Liver (tissue), 9 donors: Measurements from ENCODE around the gene APOC1. TPM values are rescaled to one million over a fixed set of nuclear protein-coding genes. Genes with fewer than 3 reads are reported as not detected.

Experiments used
- DNase-seq: peaks from one replicate; pipeline ENCODE4 v3.0.0-alpha.2; 2017; ENCODE audit warnings: low spot score
- H3K27ac ChIP-seq, 2 donors: one replicate each; pipeline ENCODE4 v1.7.0; 2013; ENCODE audit warnings: inconsistent platforms in 2 of 2, low read length in 2 of 2, control low read depth in 1 of 2, low read depth in 1 of 2, mild to moderate bottlenecking in 1 of 2
- H3K27me3 ChIP-seq, 4 donors: one replicate each; pipeline versions ENCODE4 v1.6.1 to v1.7.0; 2013; ENCODE audit warnings: low read length in 3 of 4, inconsistent platforms in 1 of 4, mild to moderate bottlenecking in 1 of 4, moderate library complexity in 1 of 4; ENCODE audit not compliant: control insufficient read depth in 4 of 4, insufficient read depth in 4 of 4
- H3K36me3 ChIP-seq, 4 donors: one replicate each; pipeline versions ENCODE4 v1.6.1 to v1.7.0; 2013; ENCODE audit warnings: low read length in 3 of 4, mild to moderate bottlenecking in 3 of 4, low read depth in 1 of 4, moderate library complexity in 1 of 4; ENCODE audit not compliant: control insufficient read depth in 4 of 4, insufficient read depth in 3 of 4
- H3K4me1 ChIP-seq, 4 donors: one replicate each; pipeline versions ENCODE4 v1.6.1 to v1.7.0; 2013; ENCODE audit warnings: low read length in 3 of 4, mild to moderate bottlenecking in 3 of 4, moderate library complexity in 1 of 4; ENCODE audit not compliant: control insufficient read depth in 4 of 4, insufficient read depth in 4 of 4
- H3K4me3 ChIP-seq, 3 donors: one replicate each; pipeline versions ENCODE4 v1.6.1 to v1.7.0; 2013; ENCODE audit warnings: low read length in 3 of 3, control low read depth in 1 of 3, low read depth in 1 of 3, mild to moderate bottlenecking in 1 of 3
- H3K9ac ChIP-seq, 2 donors: one replicate each; pipeline ENCODE4 v1.7.0; 2013; ENCODE audit warnings: low read length in 2 of 2, mild to moderate bottlenecking in 2 of 2, moderate library complexity in 2 of 2, control low read depth in 1 of 2, low read depth in 1 of 2
- H3K9me3 ChIP-seq, 4 donors: one replicate each; pipeline versions ENCODE4 v1.6.1 to v1.7.0; 2013; ENCODE audit warnings: low read length in 3 of 4; ENCODE audit not compliant: control insufficient read depth in 4 of 4
- EGR1 ChIP-seq, 2 donors: IDR thresholded peaks; 2 replicates each; pipeline ENCODE4 v1.6.1; 2016 to 2018; ENCODE audit warnings: antibody characterized with exemption in 2 of 2, low read depth in 2 of 2
- FOXA1 ChIP-seq: IDR thresholded peaks from 2 replicates; pipeline ENCODE4 v1.6.1; 2016; ENCODE audit warnings: antibody characterized with exemption
- FOXA2 ChIP-seq: IDR thresholded peaks from 2 replicates; pipeline ENCODE4 v1.6.1; 2016; ENCODE audit warnings: antibody characterized with exemption
- GABPA ChIP-seq, 2 donors: IDR thresholded peaks in 1 of 2; conservative IDR thresholded peaks in 1 of 2; 2 replicates each; pipeline ENCODE4 v1.6.1; 2016; ENCODE audit warnings: antibody characterized with exemption in 2 of 2, mild to moderate bottlenecking in 1 of 2, moderate library complexity in 1 of 2
- HNF4A ChIP-seq, 2 donors: conservative IDR thresholded peaks; 2 replicates each; pipeline ENCODE4 v1.6.1; 2016; ENCODE audit warnings: antibody characterized with exemption in 2 of 2, mild to moderate bottlenecking in 2 of 2
- HNF4G ChIP-seq: IDR thresholded peaks from 2 replicates; pipeline ENCODE4 v1.6.1; 2016; ENCODE audit warnings: antibody characterized with exemption
- NR2F2 ChIP-seq: IDR thresholded peaks from 2 replicates; pipeline ENCODE4 v1.6.1; 2016; ENCODE audit warnings: antibody characterized with exemption
- RAD21 ChIP-seq, 2 donors: IDR thresholded peaks; 2 replicates each; pipeline ENCODE4 v1.6.1; 2016; ENCODE audit warnings: antibody characterized with exemption in 2 of 2, mild to moderate bottlenecking in 2 of 2
- RXRA ChIP-seq, 2 donors: IDR thresholded peaks; 2 replicates each; pipeline ENCODE4 v1.6.1; 2017 to 2018; ENCODE audit warnings: antibody characterized with exemption in 2 of 2, mild to moderate bottlenecking in 1 of 2
- SP1 ChIP-seq: IDR thresholded peaks from 2 replicates; pipeline ENCODE4 v1.6.1; 2018; ENCODE audit warnings: antibody characterized with exemption, mild to moderate bottlenecking
- TAF1 ChIP-seq: conservative IDR thresholded peaks from 2 replicates; pipeline ENCODE4 v1.6.1; 2016; ENCODE audit warnings: antibody characterized with exemption, mild to moderate bottlenecking
- YY1 ChIP-seq: IDR thresholded peaks from 2 replicates; pipeline ENCODE4 v1.6.1; 2016; ENCODE audit warnings: antibody characterized with exemption, mild to moderate bottlenecking
- WGBS: extraction: QIAGEN DNeasy Blood & Tissue Kit; methylation state at CpG from one replicate; pipeline ENCODE4 v1.1.7; 2013; 5-methylcytosine and 5-hydroxymethylcytosine counted together
- polyA plus RNA-seq, 2 donors: library from polyadenylated mRNA; stranded (reverse) in 1 of 2; unstranded in 1 of 2; fragments of 200-250 nt in 1 of 2; fragments of >200 nt in 1 of 2; fragmentation: Nextera tagmentation in 1 of 2; extraction: Ambion mirVana in 1 of 2; gene quantifications; one replicate each; pipeline versions ENCODE4 v1.2.1 to v1.2.3, GENCODE V29; 2013 to 2015
- total RNA-seq, 2 donors: library from RNA; depleted of rRNA; stranded (reverse); fragments of >200 nt; gene quantifications; one replicate each; pipeline ENCODE4 v1.2.3, GENCODE V29; 2014
- TF ChIP-seq, protein P1 (sequence below): IDR thresholded peaks from 2 replicates; pipeline ENCODE4 v1.6.1; 2016; ENCODE audit warnings: antibody characterized with exemption, mild to moderate bottlenecking
- TF ChIP-seq, protein P2 (sequence below): IDR thresholded peaks from 2 replicates; pipeline ENCODE4 v1.6.1; 2016; ENCODE audit warnings: antibody characterized with exemption
- TF ChIP-seq, protein P3 (sequence below): IDR thresholded peaks from 2 replicates; pipeline ENCODE4 v1.6.1; 2016; ENCODE audit warnings: antibody characterized with exemption
- TF ChIP-seq, protein P4 (sequence below): fragments of 150-350 bp; IDR thresholded peaks from 2 replicates; pipeline ENCODE4 v1.5.1; 2017; ENCODE audit warnings: improper control_type of control experiment, low read depth, low read length; ENCODE audit not compliant: missing input control
- TF ChIP-seq, protein P5 (sequence below): IDR thresholded peaks from 2 replicates; pipeline ENCODE4 v1.6.1; 2016; ENCODE audit warnings: antibody characterized with exemption
- donor health status: healthy.
- donor health status: healthy.
- donor health status: healthy.
- donor health status: healthy.
- donor health status: healthy.

APOC1 gene
- total and polyA plus RNA-seq, 4 donors = 612 to 10,095 (median 2,966) TPM

DNA sequence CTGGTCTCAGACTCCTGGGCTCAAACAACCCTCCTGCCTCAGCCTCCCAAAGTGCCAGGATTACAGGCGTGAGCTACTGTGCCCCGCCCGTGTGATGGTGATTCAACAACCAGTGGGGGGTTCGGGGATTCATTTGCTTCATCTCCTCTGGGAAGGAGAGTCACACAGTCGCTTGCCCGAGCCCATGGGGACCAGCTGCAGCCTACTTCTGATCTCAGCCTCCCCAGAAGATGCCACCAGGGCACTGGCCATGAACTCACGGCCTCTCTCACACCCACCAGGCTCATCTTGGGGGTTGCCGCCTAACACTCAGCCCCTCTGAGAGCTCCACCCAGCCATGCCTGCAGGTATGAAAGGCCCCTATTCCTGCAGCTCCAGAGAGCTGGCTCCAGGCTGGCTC is 16.6 kb upstream of the APOC1 start:
- H3K9me3 ChIP-seq = no peaks in the 10 kb centered on the region
- no peak for DNase-seq
- H3K27ac ChIP-seq = no peak overlapping the region
- no peaks in the 10 kb centered on the region for H3K27me3 ChIP-seq
- WGBS = 90% methylated on average over 8 of the region's 8 CpGs
- no peak overlapping the region for H3K4me3 ChIP-seq
- no peak overlapping the region for H3K9ac ChIP-seq
- peaks cover 7 to 70% (median 30%) of the 10 kb centered on the region in 4 donors for H3K36me3 ChIP-seq
- H3K4me1 ChIP-seq = peaks cover 5 to 18% (median 12%) of the 10 kb centered on the region in 4 donors
- TF ChIP-seq, protein P1, sequence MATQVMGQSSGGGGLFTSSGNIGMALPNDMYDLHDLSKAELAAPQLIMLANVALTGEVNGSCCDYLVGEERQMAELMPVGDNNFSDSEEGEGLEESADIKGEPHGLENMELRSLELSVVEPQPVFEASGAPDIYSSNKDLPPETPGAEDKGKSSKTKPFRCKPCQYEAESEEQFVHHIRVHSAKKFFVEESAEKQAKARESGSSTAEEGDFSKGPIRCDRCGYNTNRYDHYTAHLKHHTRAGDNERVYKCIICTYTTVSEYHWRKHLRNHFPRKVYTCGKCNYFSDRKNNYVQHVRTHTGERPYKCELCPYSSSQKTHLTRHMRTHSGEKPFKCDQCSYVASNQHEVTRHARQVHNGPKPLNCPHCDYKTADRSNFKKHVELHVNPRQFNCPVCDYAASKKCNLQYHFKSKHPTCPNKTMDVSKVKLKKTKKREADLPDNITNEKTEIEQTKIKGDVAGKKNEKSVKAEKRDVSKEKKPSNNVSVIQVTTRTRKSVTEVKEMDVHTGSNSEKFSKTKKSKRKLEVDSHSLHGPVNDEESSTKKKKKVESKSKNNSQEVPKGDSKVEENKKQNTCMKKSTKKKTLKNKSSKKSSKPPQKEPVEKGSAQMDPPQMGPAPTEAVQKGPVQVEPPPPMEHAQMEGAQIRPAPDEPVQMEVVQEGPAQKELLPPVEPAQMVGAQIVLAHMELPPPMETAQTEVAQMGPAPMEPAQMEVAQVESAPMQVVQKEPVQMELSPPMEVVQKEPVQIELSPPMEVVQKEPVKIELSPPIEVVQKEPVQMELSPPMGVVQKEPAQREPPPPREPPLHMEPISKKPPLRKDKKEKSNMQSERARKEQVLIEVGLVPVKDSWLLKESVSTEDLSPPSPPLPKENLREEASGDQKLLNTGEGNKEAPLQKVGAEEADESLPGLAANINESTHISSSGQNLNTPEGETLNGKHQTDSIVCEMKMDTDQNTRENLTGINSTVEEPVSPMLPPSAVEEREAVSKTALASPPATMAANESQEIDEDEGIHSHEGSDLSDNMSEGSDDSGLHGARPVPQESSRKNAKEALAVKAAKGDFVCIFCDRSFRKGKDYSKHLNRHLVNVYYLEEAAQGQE = no peak
- TF ChIP-seq, protein P2, sequence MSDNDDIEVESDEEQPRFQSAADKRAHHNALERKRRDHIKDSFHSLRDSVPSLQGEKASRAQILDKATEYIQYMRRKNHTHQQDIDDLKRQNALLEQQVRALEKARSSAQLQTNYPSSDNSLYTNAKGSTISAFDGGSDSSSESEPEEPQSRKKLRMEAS = no peak
- TF ChIP-seq EGR1 (IDR thresholded peaks at IDR 0.05; ENCODE audit: low read depth in 2 of 2) (no peak), FOXA1 (no peak), HNF4A (conservative IDR thresholded peaks at IDR 0.05) (no peak), GABPA (IDR thresholded peaks at IDR 0.05 in 1 of 2, conservative IDR thresholded peaks at IDR 0.05 in 1 of 2) (no peak), NR2F2 (no peak), FOXA2 (no peak)
- TF ChIP-seq, protein P3, sequence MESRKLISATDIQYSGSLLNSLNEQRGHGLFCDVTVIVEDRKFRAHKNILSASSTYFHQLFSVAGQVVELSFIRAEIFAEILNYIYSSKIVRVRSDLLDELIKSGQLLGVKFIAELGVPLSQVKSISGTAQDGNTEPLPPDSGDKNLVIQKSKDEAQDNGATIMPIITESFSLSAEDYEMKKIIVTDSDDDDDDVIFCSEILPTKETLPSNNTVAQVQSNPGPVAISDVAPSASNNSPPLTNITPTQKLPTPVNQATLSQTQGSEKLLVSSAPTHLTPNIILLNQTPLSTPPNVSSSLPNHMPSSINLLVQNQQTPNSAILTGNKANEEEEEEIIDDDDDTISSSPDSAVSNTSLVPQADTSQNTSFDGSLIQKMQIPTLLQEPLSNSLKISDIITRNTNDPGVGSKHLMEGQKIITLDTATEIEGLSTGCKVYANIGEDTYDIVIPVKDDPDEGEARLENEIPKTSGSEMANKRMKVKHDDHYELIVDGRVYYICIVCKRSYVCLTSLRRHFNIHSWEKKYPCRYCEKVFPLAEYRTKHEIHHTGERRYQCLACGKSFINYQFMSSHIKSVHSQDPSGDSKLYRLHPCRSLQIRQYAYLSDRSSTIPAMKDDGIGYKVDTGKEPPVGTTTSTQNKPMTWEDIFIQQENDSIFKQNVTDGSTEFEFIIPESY = no peak

DNA sequence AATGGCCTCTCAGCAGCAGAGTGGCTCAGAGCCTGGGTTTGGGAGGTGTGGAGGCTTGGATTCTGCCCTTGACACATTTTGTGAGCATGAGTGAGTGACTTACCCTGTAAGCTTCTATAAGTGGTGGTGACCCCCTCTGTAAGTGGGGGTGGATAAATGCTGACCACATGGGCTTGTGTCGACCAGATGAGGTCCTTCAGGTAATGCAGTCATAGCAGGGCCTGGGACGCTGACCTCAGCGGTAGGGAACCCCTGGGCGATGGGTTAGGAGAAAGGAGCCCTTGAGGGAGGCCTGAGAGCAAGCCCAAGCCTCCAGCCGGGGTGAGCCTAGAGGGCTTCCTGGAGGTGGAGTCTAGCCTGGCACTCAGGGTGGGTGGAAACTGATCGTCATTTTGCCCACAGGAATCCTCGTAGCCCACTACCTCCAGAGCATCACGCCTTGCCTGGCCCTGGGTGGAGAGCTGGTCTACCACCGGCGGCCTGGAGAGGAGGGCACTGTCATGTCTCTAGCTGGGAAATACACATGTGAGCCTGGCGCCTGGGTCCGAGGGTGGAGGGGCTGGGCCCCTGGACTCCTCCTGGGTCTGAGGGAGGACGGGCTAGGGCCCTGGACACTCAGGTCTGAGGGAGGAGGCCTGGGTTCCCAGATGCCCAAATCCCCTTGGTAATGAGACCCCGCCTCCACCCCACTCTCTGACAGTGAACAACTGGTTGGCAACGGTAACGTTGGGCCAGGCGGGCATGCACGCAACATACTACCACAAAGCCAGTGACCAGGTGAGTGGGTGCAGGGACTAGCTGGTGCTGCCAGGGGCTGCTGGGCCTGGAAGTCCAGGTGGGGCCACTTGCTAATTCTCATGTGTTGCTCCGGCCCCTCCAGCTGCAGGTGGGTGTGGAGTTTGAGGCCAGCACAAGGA is 13.8 kb upstream of the APOC1 start:
- Histone ChIP-seq H3K27ac (no peak overlapping the region), H3K9me3 (no peaks in the 10 kb centered on the region), H3K9ac (no peak overlapping the region), H3K27me3 (no peaks in the 10 kb centered on the region), H3K4me1 (peaks cover 13 to 35% (median 28%) of the 10 kb centered on the region in 4 donors), H3K4me3 (no peak overlapping the region), H3K36me3 (peaks cover 0 to 48% (median 15%) of the 10 kb centered on the region in 4 donors)
- no peak for DNase-seq
- WGBS = 96% methylated on average over 19 of the region's 19 CpGs
- no peak for TF ChIP-seq HNF4G
- no peak for TF ChIP-seq GABPA (IDR thresholded peaks at IDR 0.05 in 1 of 2, conservative IDR thresholded peaks at IDR 0.05 in 1 of 2)
- TF ChIP-seq, protein P4, sequence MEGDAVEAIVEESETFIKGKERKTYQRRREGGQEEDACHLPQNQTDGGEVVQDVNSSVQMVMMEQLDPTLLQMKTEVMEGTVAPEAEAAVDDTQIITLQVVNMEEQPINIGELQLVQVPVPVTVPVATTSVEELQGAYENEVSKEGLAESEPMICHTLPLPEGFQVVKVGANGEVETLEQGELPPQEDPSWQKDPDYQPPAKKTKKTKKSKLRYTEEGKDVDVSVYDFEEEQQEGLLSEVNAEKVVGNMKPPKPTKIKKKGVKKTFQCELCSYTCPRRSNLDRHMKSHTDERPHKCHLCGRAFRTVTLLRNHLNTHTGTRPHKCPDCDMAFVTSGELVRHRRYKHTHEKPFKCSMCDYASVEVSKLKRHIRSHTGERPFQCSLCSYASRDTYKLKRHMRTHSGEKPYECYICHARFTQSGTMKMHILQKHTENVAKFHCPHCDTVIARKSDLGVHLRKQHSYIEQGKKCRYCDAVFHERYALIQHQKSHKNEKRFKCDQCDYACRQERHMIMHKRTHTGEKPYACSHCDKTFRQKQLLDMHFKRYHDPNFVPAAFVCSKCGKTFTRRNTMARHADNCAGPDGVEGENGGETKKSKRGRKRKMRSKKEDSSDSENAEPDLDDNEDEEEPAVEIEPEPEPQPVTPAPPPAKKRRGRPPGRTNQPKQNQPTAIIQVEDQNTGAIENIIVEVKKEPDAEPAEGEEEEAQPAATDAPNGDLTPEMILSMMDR = no peak
- no peak for TF ChIP-seq NR2F2
- no peak for TF ChIP-seq TAF1
- TF ChIP-seq FOXA1 = no peak
- TF ChIP-seq EGR1 (IDR thresholded peaks at IDR 0.05; ENCODE audit: low read depth in 2 of 2) = no peak
- TF ChIP-seq, protein P5, sequence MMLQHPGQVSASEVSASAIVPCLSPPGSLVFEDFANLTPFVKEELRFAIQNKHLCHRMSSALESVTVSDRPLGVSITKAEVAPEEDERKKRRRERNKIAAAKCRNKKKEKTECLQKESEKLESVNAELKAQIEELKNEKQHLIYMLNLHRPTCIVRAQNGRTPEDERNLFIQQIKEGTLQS = no peak
- TF ChIP-seq SP1 = no peak
- TF ChIP-seq HNF4A (conservative IDR thresholded peaks at IDR 0.05) = no peak
- no peak for TF ChIP-seq FOXA2
- no peak for TF ChIP-seq YY1
- TF ChIP-seq RAD21 (IDR thresholded peaks at IDR 0.05) = no peak
- TF ChIP-seq, protein P1 = no peak
- TF ChIP-seq, protein P2 = no peak
- no peak for TF ChIP-seq RXRA (IDR thresholded peaks at IDR 0.05)
